CD1c-positive myeloid dendritic cell (primary cell): ENCODE measurements around the gene UHMK1.
"Not testable (repeated sequence)": the region's sequence is repeated elsewhere in the genome, so short reads cannot be mapped to it uniquely, and the experiment has no call there.

ENCODE experiments used
- DNase-seq: peaks from one replicate; pipeline ENCODE4 v3.0.0-alpha.2; 2016; ENCODE audit errors: extremely low spot score

UHMK1 gene, protein sequence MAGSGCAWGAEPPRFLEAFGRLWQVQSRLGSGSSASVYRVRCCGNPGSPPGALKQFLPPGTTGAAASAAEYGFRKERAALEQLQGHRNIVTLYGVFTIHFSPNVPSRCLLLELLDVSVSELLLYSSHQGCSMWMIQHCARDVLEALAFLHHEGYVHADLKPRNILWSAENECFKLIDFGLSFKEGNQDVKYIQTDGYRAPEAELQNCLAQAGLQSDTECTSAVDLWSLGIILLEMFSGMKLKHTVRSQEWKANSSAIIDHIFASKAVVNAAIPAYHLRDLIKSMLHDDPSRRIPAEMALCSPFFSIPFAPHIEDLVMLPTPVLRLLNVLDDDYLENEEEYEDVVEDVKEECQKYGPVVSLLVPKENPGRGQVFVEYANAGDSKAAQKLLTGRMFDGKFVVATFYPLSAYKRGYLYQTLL

GRCh38 chr1:162497723-162498495, at the start of gene UHMK1:
Gene UHMK1, plus strand, starts transcription at chr1:162497818. Its CDS starts 183 bp downstream, at chr1:162498001.
- DNase-seq, result peak; percentile 95

DNA sequence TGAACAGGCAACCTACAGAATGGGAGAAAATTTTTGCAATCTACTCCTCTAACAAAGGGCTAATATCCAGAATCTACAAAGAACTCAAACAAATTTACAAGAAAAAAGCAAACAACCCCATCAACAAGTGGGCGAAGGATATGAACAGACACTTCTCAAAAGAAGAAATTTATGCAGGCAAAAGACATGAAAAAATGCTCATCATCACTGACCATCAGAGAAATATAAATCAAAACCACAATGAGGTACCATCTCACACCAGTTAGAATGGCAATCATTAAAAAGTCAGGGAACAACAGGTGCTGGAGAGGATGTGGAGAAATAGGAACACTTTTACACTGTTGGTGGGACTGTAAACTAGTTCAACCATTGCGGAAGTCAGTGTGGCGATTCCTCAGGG, 43.3 kb upstream of the UHMK1 start:
- DNase-seq, result not testable (repeated sequence)

DNA sequence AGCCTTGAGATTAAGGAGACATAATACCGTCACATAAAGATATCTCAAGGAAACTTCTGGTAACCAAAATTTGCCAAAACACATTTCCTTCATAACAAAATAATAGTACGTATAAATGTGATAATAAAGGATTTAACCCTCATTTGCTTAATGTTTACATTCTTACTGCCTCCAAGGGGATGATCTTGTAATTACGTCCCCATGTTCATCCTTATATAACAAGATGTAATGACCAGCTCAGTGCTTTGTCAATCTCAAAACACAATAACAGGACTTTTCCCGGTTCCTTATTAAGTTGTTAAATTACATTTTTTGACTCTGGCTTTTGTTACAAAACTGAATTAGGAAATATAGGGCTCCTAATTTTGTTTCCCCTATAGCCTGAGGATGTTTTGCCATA, 41.3 kb upstream of the UHMK1 start:
- no peak for DNase-seq

DNA sequence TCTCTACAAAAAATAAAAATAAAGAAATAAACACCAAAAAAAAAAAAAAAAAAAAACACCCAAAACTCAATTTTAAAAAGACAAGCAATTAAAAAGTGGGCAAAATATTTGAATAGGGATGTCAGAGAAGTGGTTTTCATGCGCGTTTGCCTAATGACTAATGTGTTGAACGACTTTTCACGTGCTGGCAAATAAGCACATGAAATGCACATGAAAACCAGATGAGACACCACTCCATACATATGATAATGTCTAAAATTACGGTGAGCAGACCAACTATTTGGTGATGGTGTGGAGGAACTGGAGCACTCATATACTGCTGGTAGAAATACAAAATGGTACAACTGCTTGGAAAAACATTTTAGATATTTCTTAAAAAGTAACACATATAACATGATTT, 39.4 kb upstream of the UHMK1 start:
- DNase-seq, result no peak

DNA sequence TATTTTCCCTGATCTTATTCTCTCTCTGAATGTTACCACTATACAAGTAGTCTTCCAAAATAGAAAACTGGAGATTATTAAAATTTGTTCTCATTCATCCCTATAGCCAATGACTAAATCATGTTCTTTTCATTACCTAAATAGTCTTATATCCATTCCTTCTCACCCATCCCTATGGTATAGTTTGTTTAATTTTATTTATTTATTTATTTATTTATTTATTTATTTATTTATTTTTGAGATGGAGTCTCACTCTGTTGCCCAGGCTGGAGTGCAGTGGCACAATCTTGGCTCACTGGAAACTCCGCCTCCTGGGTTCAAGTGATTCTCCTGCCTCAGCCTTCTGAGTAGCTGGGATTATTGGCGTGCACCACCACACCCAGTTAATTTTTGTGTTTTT, 35.2 kb upstream of the UHMK1 start:
- not testable (repeated sequence) for DNase-seq

DNA sequence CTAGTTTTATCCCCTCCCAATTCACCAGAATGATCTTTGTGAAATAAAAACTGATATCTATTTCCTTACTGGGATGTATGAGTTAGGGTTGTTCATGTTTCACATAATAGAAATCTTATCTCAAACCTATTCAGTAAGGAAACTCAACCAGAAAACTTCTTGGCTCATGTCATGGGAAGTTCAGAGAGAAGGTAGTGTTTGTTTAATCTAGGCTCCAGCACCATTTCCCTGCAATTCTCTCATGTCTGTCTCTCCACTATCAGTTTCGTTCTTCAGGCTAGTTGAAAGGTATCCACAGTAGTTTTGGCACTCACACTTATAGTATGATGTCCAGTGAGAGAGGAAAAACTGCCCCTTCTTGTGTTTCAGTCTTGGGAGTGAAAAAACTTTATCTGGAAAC, 34.6 kb upstream of the UHMK1 start:
- DNase-seq, result no peak

DNA sequence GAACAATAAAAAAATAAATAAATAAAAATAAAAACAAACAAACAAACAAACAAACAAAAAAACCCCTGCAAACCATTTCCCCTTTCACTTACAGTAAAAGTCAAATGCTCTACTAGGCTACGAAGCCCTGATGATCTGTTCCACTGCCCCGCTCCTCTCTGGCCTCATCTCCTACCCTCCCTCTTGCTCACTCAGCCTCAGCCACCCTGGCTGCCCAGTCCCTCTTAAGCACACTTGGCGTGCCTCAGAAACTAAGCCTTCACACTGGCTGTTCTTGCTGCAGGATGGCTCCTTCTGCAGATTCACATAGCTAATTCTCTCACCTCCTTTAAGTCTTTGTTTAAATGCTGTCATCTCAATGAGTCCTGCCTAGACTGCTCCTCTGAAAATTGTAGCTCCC, 30.8 kb upstream of the UHMK1 start:
- DNase-seq, result no peak

- no peak for DNase-seq
Measured at GRCh38 chr1:162470216-162470615, 27.4 kb upstream of the UHMK1 start.

DNA sequence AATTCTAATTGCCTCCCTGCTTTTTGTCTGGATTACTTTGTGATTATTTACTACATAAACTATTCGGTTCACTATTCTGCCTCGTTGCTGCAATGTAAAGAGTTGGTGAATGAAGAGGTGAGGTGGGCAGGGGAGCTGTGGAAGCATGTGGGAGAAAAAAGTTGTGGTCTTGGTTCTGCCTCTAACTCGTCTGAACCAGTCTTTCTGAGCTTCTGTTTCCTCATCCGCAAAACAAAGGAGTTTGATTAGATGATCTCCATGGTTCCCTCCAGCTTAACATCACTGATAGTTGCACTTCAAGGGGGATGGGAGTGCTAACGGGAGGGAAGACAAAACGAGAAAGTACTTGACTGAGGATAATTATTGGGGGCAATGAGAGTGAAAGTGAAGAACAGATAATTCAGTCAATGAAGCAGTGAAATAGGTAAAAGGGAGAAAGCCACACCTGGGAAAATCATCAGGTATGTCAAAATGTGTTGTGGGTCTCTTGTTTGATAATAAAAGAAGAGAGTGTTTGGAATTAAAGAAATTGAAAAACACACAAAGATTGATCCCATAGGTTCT, 26.2 kb upstream of the UHMK1 start:
- no peak for DNase-seq

GRCh38 chr1:162475089-162475488, 22.5 kb upstream of the UHMK1 start:
- no peak for DNase-seq

DNA sequence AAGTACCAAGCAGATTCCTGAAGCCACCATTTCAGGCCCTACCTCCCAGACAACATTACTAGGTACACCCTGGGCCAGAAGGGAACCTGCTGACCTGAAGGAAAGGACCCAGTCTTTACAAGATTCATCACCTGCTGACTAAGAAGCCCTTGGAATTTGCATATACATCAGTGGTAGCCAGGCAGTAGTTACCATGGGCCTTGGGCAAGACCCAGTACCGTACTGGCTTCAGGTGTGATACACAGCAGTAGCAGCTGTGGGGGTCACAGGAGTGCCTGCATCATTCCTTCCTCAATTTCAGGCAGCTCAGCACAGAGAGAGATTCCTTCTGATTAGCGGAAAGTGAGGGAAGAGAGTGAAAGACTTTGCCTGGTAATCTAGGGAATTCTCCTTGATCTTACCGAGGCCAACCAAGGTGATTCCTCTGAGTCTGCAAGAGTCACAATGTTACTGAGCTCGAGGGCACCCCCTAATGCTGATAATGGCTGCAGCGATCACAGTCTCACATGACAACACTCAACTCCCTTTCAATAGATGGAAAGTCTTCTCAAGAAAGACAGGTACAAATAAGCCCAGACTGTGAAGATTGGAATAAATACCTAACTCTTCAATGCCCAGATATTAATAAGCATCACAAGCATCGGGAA, 22.0 kb upstream of the UHMK1 start:
- no peak for DNase-seq

GRCh38 chr1:162476620-162477019, 21.0 kb upstream of the UHMK1 start:
- no peak for DNase-seq

DNA sequence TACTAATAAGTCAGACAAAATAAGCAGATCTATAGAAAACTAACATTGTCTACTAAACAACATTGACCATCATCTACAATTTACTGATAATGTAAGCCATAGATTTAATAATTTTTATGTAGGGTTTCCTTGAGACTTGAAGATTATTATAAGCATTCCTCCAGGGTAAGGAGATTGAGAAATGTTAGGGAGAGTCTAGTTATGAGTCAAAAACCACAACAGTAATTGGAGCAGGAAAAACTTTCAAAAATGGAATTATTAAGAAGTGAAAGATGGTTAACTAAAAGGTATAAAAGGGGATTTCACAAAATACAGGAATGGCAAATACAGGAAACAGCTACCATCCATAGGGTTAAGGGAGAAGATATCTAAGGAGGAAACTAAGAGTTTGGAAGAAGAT, 12.4 kb upstream of the UHMK1 start:
- no peak for DNase-seq

DNA sequence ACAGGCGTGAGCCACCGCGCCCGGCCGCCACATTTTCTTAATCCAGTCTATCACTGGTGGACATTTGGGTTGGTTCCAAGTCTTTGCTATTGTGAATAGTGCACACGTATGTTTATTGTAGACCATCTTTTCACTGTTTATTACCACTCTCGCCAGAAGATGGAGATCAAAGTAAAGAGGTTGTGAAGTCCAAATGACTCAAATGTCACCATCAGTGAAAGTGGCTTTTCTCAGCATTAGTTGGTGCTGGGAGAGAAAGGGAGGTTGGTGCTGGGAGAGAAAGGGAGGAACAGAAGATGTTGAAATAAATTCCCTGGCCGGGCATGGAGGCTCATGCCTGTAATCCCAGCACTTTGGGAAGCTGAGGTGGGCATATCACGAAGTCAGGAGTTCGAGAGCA, 10.4 kb upstream of the UHMK1 start:
- no peak for DNase-seq

DNA sequence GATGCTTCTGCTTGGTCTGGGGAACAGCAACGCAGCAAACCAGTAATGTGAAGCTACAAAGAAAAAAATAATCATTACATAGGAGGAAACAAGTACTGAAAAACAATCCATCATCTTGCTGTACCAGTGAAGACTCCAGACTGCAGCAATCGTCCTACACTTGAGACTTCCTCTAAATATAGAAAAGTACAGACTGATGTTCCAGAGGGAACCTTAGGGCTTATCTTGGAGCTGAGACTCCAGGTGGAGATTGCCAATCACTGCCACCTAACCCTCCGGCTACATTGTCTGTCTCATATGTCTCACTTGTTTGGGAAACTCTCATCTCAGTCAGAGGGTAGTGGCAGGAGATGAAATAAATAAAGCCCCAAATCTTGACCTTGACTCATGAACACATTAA, 9.4 kb upstream of the UHMK1 start:
- DNase-seq, result no peak

GRCh38 chr1:162495531-162496233, 1.9 kb upstream of the UHMK1 start:
- peak; percentile 19 for DNase-seq

DNA sequence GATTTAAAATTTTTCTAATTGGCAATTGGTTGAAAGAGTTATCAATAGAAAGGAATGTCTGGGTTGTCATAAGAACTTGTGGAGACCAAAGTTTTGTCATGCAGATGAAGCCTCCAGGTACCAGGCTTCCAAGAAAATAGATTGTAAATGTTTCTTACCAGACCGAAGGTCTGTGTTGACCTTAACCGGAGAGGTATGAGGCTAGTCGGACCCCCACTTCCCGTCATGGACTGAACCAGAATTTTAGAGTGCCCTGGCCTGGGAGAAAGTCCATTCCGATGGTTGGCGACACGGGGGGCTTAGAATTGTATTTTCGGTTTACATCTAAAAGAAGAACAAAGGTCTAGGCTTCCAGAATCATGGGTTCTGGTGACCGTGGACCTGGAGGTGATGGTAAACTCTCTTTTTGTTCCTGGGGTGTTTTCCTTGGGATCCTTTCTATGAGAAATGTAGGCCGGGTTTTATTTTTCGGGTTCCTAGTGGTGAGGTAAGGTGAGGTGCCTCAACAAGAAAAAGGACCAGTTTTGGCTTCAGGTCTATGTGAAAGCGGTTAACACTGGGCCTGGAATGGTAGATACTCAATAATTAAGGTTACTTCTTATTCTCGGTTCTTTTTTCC, 405 bp upstream of the UHMK1 start:
- no peak for DNase-seq

GRCh38 chr1:162498496-162498810, 835 bp downstream of the UHMK1 start:
- peak; percentile 45 for DNase-seq

GRCh38 chr1:162500805-162501204, 3.2 kb downstream of the UHMK1 start:
- DNase-seq, result no peak

DNA sequence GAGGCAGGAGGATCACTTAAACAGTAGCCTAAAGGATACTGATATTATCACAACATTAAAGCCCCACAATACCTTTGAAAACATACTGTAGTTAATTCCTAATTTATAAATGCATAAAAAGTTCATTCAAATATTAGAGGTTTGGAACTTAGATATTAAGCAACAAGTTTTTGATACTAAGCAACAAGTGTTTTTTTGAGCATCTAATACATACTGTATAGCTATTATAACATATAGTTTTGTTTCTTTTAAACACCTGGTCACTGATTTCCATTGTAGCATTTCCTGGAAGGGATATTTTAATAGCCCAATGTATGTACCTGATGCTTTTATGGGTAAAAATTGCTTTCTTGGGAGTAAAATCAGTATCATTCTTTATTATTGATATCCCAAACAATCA, 4.5 kb downstream of the UHMK1 start:
- no peak for DNase-seq

- no peak for DNase-seq
Measured at GRCh38 chr1:162502928-162503327, 5.3 kb downstream of the UHMK1 start.
